ENCODE measurements around the gene NPFFR1. TPM values are rescaled to one million over a fixed set of nuclear protein-coding genes. Genes with fewer than 3 reads are reported as not detected.
A peak's percentile ranks its signal among the peaks of the same experiment; 100 is the strongest.

NPFFR1 gene
- total RNA-seq (under 1 TPM in 3 of 6 donors, not detected in 3; under 0.01 to 0.03 (median 0.03) TPM), polyA plus RNA-seq (under 1 TPM in 1 of 2 donors, not detected in 1; 0.02 TPM)

GRCh38 chr10:70283445-70284399 is at the start of gene NPFFR1:
Gene NPFFR1, minus strand, starts transcription at chr10:70284004. Its CDS starts 328 bp downstream, at chr10:70283676.
- Histone ChIP-seq H3K27ac (no peak within 1 kb of the TSS), H3K27me3 (peaks cover 0 to 21% (median 5%) of the 10 kb centered on the region in 4 donors), H3K4me3 (peak within 1 kb of the TSS in 2 of 4 donors; percentile 10 to 26), H3K4me1 (no peaks in the 10 kb centered on the region), H3K36me3 (no peaks in the 10 kb centered on the region), H3K9me3 (no peaks in the 10 kb centered on the region)
- WGBS, 2 donors, result 10 to 17% methylated on average over 38 to 63 of the region's 63 CpGs
- DNase-seq, result peak in 2 of 6 donors; percentile 18 to 64
- intact Hi-C loops (cut with DNase I), result no loop called here
- no peak for FAIRE-seq
- TF ChIP-seq CTCF (IDR thresholded peaks at IDR 0.05), result no peak
- peak; percentile 21 to 64 (median 54) for ATAC-seq

DNA sequence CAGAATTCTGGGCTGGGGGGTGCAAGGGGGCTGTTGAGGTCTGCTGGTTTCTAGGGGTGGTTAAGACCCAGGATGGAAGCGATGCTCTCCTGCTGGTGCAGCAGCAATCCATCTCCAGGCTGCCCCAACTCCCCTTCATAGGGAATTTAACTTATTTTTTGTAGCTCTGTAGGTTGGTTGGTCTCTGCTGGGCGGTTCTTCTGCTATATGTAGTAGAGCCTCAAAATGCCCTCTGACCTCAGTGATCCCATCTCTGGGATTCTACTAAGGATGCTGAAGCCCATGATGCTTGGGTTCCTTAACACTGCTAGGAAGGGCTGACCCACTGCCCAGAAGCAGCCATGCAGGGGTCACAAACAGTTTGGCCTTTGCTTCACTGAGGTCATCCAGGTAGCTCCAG is 49.5 kb upstream of the NPFFR1 start:
- Histone ChIP-seq H3K36me3 (no peaks in the 10 kb centered on the region), H3K4me3 (no peak overlapping the region), H3K9me3 (no peaks in the 10 kb centered on the region), H3K27me3 (no peaks in the 10 kb centered on the region), H3K4me1 (peaks cover 10 to 19% (median 11%) of the 10 kb centered on the region in 3 donors), H3K27ac (no peak overlapping the region)
- ATAC-seq (no peak), DNase-seq (peak in 1 of 6 donors; percentile 14), FAIRE-seq (no peak)
- intact Hi-C loops (cut with DNase I), result no loop called here
- 98 to 100% methylated on average over 2 of the region's 2 CpGs for WGBS, 2 donors
- no peak for TF ChIP-seq CTCF (IDR thresholded peaks at IDR 0.05)

DNA sequence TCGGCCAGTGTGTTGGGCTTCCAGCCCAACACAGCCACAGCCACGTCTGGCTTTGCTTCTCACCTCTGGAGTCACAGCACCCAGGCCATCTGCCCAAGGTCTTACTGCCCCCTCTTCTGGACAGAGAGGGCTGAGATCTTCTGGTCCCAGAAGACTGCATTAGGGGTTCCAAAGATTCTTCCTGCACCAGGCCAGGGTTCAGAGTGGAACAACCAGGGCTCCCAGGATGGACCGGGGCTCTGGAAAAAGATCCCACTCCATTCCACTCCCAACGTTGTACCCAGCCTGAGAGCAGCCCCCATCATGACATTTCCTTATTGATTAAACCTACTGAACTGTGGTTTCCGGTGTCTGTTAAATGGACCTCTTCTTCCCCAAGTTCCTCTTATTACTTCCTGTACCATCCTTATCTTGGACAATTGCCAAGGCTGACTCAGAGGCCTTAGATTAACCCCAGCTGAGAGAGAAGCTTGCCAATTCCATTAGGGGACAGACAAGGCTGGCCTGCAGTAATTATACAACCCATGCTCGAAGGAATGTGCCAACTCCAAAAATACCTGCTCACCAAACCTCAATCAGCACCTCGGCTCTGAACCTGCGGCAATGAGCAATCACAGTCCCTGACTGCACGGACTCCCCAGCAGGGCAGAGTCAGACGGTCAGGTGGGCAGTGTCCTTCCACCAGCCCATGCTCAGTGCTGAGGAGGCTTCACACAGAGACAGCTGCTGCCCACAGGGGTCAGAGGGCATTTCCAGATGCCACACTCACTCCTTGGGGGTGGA is 47.9 kb upstream of the NPFFR1 start:
- 30 to 33% methylated on average over 10 of the region's 10 CpGs for WGBS, 2 donors
- DNase-seq, result peak in 4 of 6 donors; percentile 48 to 64 (median 56)
- H3K36me3 ChIP-seq, result no peaks in the 10 kb centered on the region
- no peak for TF ChIP-seq CTCF (IDR thresholded peaks at IDR 0.05)
- ATAC-seq, result peak; percentile 86 to 92 (median 88)
- H3K27me3 ChIP-seq, result no peaks in the 10 kb centered on the region
- no peak overlapping the region for H3K4me3 ChIP-seq
- H3K27ac ChIP-seq, result peak overlapping the region in 2 of 4 donors; percentile 36 to 58
- intact Hi-C loops (cut with DNase I), result no loop called here
- peaks cover 10 to 19% (median 11%) of the 10 kb centered on the region in 3 donors for H3K4me1 ChIP-seq
- FAIRE-seq, result no peak
- no peaks in the 10 kb centered on the region for H3K9me3 ChIP-seq

- 60 to 64% methylated on average over 2 of the region's 2 CpGs for WGBS, 2 donors
- DNase-seq, result peak in 1 of 6 donors; percentile 32
- H3K4me3 ChIP-seq, result no peak overlapping the region
- no peak for TF ChIP-seq CTCF (IDR thresholded peaks at IDR 0.05)
- peaks cover 10 to 19% (median 11%) of the 10 kb centered on the region in 3 donors for H3K4me1 ChIP-seq
- no peak for ATAC-seq
- no peaks in the 10 kb centered on the region for H3K9me3 ChIP-seq
- intact Hi-C loops (cut with DNase I), result no loop called here
- no peak for FAIRE-seq
- H3K36me3 ChIP-seq, result no peaks in the 10 kb centered on the region
- H3K27me3 ChIP-seq, result no peaks in the 10 kb centered on the region
- peak overlapping the region in 2 of 4 donors; percentile 36 to 58 for H3K27ac ChIP-seq
Observed at GRCh38 chr10:70331160-70331485, 47.3 kb upstream of the NPFFR1 start.
